ENCODE results near the gene HSF4.

HSF4 gene

GRCh38 chr16:67165121-67166078 is 855 bp downstream of the HSF4 start:
- in situ Hi-C loops (cut with MboI; ENCODE audit: low sequenced_read_pairs) = loop anchor here (25.0 kb wide), 1 partner anchor 203 kb away; the partner anchor contains the start of gene CES3

GRCh38 chr16:67166110-67166547 is 1.6 kb downstream of the HSF4 start:
- in situ Hi-C loops (cut with MboI; ENCODE audit: low sequenced_read_pairs) = loop anchor here (25.0 kb wide), 1 partner anchor 204 kb away; the partner anchor contains the start of gene CES3

DNA sequence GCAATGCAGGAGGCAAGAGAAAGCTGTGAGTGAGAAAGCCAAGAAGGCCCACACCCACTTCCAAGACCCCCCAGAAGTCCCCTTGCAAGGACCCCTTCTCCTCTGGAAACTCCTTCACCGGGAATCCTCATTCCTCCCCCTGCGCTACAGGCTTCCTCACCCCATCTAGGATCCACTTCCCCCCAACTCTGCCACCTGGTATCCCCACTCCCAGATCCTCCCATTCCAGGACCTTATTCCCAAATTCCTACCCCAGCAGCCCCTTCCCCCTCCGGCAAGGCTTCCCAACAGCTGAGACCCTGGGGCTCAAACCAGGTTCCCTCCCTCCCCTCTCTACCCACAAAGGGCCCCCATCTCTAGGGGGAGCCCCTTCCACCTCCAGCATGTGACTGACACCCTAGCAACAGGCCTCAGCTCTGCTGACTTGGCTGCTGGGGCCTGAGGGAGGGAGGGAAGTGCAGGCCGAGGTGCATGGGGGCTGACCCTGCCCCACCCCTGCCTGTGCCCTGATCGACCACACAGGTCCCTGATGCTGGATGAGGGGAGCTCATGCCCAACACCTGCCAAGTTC is 2.1 kb downstream of the HSF4 start:
- in situ Hi-C loops (cut with MboI; ENCODE audit: low sequenced_read_pairs) = loop anchor here (25.0 kb wide), 1 partner anchor 204 kb away; the partner anchor contains the start of gene CES3

- in situ Hi-C loops (cut with MboI; ENCODE audit: low sequenced_read_pairs) = loop anchor here (25.0 kb wide), 1 partner anchor 205 kb away; the partner anchor contains the start of gene CES3
These were observed 3.0 kb downstream of the HSF4 start for GRCh38 chr16:67167588-67167987.

DNA sequence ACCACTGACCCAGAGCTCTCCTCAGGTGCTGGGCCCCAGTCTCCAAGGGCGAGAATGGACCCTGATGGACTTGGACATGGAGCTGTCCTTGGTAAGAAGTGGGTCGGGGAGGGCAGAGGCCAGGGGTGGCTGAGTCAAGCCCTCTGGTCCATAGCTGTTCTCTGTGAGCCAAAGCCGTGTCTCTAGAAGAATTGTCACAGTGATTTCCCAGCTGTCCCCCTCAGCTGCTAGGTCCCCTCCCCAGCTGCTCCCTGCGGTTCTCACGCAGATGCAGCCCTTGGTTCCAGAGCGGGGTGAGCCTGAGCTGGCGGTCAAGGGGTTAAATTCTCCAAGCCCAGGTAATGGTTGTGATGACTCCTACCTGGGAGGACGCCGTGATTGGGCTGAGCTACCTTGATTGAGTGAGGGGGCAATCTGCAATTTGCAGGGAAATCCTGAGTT is 4.5 kb downstream of the HSF4 start:
- in situ Hi-C loops (cut with MboI; ENCODE audit: low sequenced_read_pairs) = loop anchor here (25.0 kb wide), 1 partner anchor 207 kb away; the partner anchor contains the start of gene CES3

GRCh38 chr16:67169642-67170167 is 5.2 kb downstream of the HSF4 start:
- in situ Hi-C loops (cut with MboI; ENCODE audit: low sequenced_read_pairs) = loop anchor here (25.0 kb wide), 1 partner anchor 207 kb away; the partner anchor contains the start of gene CES3

- in situ Hi-C loops (cut with MboI; ENCODE audit: low sequenced_read_pairs) = loop anchor here (25.0 kb wide), 1 partner anchor 208 kb away; the partner anchor contains the start of gene CES3
These were observed 5.8 kb downstream of the HSF4 start, which contains the start of gene NOL3 for GRCh38 chr16:67170168-67170948. Gene NOL3, plus strand, starts transcription at chr16:67170538.

DNA sequence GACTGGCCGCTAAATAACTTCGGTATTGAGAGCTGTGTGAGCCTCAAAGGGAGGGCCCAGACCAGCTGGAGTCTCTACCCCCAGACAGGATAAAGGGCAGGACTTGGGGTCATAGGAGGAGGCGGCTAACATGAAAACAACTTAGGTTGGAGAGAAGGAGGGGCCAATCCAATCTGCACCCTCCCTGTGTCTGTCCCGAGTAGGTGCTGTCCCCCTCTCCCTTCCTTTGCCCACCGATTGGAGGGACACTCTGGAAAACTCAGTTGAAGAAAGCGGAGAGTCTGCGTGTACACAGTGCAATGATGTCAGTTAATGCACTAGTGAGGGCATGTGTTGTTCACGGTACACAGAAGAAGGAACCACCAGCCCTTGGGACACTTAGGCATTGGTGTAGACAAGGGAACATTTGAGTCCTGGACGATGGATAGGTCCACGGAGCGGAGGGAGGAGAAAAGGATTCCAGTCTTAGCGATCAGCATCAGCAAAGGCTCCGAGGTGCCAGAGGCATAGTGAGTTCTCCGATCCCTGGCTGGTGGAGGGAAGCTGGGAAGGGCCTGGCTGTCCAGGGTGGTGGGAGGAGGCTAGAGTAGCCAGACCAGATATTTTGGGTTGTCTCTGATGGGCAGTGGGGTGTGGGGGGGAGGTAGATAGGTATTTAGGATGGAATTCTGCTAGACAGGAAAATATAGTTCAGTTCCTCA is 6.6 kb downstream of the HSF4 start:
- in situ Hi-C loops (cut with MboI; ENCODE audit: low sequenced_read_pairs) = loop anchor here (25.0 kb wide), 1 partner anchor 209 kb away; the partner anchor contains the start of gene CES3

DNA sequence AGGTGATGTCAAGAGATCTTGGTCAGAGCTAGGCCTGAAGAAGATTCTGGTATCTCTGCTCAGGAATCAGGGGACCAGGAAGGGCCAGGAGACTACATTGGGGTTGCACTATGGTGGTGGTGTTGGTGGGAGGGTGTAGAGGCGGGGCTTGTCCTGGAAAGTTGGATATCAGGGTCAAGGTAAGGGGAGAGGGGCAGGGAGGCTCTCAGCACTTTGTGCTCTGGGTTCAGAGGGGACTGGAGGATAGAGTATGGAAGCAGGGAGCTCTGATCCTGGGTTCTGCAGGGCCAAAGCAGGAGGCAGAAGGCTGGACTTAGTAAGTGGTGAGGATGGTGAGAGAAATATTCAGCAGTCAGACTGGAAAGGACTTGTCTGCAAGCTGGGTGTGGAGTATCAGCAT is 8.8 kb downstream of the HSF4 start:
- in situ Hi-C loops (cut with MboI; ENCODE audit: low sequenced_read_pairs) = loop anchor here (25.0 kb wide), 1 partner anchor 211 kb away; the partner anchor contains the start of gene CES3

- in situ Hi-C loops (cut with MboI; ENCODE audit: low sequenced_read_pairs) = loop anchor here (25.0 kb wide), 1 partner anchor 212 kb away; the partner anchor contains the start of gene CES3
These were observed 9.5 kb downstream of the HSF4 start for GRCh38 chr16:67173808-67174705.

DNA sequence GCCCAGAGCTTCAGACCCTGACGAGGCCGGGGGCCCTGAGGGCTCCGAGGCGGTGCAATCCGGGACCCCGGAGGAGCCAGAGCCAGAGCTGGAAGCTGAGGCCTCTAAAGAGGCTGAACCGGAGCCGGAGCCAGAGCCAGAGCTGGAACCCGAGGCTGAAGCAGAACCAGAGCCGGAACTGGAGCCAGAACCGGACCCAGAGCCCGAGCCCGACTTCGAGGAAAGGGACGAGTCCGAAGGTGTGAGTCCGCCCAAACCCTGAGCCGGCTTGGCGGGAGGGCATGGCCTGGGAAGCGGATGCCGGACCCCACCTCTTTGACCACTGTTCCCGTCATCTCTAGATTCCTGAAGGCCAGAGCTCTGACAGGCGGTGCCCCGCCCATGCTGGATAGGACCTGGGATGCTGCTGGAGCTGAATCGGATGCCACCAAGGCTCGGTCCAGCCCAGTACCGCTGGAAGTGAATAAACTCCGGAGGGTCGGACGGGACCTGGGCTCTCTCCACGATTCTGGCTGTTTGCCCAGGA is 10.2 kb downstream of the HSF4 start:
- in situ Hi-C loops (cut with MboI; ENCODE audit: low sequenced_read_pairs) = loop anchor here (25.0 kb wide), 1 partner anchor 212 kb away; the partner anchor contains the start of gene CES3

DNA sequence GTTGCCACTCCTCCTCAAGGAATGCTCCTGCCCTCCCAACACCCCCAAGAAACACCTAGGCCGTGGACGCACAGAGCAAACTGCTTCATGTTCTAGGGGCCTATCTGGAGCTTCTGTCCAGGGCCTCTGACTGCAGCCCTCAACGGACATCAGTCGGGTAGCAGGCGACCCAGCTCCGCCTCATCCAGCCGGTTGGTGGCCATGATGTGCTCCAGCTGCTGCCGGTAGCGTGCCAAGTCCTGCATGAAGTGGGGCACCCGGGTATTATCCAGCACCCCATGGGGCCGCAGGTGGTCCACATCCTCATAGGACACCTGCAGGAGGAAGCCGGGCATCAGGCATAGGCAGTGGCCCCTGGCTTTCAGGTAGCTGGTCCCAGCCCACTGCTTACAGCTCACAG is 12.1 kb downstream of the HSF4 start:
- in situ Hi-C loops (cut with MboI; ENCODE audit: low sequenced_read_pairs) = no loop called here

DNA sequence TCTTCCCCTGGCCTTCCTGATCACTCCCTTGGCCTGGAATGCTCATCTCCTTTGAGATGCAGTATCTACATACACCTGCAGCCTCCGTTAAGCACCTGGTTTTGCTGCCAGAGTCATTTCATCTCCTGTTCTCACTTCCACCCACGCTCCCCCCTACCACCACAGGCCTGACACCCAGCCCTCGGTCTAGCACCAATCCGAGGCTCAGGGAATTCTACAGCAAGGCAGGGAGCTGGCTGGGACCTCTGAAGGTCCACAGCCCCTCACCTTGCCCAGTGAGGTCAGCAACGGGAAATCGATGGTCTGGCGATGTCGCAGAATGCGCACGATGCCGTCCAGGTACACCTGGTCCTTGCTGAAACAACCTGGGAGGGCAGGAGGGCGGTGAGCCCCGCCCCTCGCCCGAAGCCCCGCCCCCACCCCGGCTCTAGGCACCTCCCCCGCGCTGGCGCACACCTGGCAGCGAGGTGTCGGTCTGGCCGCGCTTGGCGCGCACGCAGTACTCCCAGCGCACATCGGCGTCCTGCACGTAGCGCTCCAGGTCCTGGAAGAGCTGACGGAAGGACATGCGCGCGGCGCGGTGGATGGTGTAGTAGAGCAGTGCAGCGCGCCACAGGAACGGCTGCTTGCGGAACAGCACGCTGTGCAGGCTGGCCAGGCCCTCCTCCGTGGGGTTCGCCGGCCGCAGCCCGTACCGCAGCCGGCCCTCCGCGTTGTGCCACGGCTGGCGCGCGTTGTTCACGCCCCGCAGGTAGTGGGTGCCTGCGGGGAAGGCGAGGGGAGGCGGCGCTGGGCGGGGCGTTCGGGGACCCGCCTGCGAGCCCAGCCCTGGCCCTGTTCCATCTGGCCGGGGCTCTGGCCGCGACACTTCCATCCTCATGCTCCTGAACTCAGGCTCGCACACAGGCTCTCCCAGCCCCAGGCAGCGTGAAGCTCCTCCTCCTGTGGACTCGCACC is 13.5 kb downstream of the HSF4 start:
- in situ Hi-C loops (cut with MboI; ENCODE audit: low sequenced_read_pairs) = no loop called here

GRCh38 chr16:67179421-67180080 is 15.0 kb downstream of the HSF4 start:
- in situ Hi-C loops (cut with MboI; ENCODE audit: low sequenced_read_pairs) = no loop called here

DNA sequence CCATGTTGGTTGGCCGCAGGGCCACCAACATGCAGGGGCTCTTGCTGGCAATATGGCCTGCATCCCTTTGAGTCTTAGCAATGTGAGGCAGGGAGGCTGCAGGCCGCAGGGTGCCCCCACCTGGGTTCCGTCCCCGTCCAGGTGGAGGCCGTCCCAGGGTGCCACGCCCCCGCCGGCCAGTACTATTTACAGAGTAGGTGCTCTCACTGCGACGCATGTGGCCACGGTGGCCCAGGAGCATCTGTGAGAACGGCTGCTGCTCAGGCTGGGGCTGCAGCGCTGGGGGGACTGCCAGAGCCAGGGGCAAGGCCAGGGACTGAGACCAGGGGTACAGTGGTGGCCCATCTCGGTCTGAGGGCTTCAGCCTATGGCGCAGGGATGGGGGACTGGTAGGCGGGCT is 15.6 kb downstream of the HSF4 start:
- in situ Hi-C loops (cut with MboI; ENCODE audit: low sequenced_read_pairs) = no loop called here

- in situ Hi-C loops (cut with MboI; ENCODE audit: low sequenced_read_pairs) = no loop called here
These were observed 16.8 kb downstream of the HSF4 start for GRCh38 chr16:67181346-67181745.

DNA sequence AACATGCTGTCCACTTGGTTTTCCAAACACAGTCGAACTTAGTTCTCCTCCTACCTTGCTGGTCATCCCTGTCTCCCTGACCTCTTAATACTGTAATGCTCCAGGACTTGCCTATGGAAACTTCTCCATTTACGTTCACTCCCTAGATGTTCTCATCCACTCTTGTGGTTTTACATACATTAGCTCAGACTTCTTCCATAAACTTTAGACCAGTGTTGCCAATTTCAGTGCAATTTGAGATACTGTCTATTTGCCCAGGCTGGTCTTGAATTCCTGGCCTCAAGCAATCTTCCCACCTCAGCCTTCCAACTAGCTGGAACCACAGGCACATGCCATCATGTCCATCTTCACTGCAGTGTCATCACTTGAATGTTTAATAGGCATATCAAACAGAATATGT is 17.7 kb downstream of the HSF4 start:
- in situ Hi-C loops (cut with MboI; ENCODE audit: low sequenced_read_pairs) = no loop called here
